ENCODE data around the gene CCL26.

DNA sequence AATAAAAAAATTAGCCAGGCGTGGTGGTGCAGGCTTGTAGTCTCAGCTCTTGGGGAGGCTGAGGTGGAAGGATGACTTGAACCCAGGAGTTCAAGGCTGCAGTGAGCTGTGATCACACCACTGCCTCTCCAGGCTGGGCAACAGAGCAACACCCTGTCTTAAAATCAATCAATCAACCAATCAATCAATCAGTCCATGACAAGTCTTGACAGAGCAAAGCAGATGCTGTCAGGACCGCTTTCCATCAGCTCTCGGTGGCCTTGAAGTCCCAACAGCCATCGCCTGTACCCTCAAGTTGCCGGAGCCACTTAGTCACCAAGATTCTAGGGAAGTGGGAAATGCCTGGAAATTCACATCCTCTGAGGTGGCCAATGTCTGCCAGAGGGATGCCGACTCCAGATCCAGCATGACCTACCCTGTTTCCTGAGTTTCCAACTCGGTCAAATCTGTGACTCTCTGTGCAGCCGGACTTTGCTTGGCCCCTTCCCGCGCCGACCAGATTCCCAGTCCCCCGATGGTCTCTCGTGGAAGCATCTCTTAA lies 42.5 kb upstream of the CCL26 start:
- TF ChIP-seq POLR2AphosphoS5 (IDR thresholded peaks at IDR 0.05; ENCODE audit: low read depth, low read length) (no peak), POLR2A (IDR thresholded peaks at IDR 0.05; ENCODE audit: low read depth, low read length) (no peak), TAF1 (IDR thresholded peaks at IDR 0.05; ENCODE audit: borderline replicate concordance, low read depth, low read length) (no peak)
